ENCODE measurements around the gene DNAAF6.

DNA sequence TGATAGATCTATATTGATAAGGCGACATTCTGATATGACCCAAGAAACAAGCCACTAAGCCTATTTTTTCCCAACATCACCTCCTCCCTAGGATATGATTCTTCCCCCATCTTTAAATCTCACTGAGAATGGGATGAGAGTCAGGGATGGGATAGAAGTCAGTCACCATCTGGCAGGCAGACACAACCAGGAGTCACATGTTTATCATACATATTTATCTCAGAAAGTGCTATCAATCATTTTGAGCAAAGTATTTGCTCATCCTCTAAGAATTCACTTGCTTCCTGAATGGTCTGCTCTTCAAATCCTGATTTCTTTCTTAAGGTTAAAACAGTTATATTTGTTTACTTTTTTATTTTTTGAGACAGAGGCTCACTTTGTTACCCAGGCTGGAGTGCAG, 20.3 kb downstream of the DNAAF6 start:
- TF ChIP-seq TAF1 (conservative IDR thresholded peaks at IDR 0.05) (no peak), JUND (IDR thresholded peaks at IDR 0.05) (no peak), RXRA (IDR thresholded peaks at IDR 0.05) (no peak), RAD21 (IDR thresholded peaks at IDR 0.05) (no peak), EGR1 (IDR thresholded peaks at IDR 0.05; ENCODE audit: low read depth in 2 of 2) (no peak)
- TF ChIP-seq, protein P1, sequence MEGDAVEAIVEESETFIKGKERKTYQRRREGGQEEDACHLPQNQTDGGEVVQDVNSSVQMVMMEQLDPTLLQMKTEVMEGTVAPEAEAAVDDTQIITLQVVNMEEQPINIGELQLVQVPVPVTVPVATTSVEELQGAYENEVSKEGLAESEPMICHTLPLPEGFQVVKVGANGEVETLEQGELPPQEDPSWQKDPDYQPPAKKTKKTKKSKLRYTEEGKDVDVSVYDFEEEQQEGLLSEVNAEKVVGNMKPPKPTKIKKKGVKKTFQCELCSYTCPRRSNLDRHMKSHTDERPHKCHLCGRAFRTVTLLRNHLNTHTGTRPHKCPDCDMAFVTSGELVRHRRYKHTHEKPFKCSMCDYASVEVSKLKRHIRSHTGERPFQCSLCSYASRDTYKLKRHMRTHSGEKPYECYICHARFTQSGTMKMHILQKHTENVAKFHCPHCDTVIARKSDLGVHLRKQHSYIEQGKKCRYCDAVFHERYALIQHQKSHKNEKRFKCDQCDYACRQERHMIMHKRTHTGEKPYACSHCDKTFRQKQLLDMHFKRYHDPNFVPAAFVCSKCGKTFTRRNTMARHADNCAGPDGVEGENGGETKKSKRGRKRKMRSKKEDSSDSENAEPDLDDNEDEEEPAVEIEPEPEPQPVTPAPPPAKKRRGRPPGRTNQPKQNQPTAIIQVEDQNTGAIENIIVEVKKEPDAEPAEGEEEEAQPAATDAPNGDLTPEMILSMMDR (IDR thresholded peaks at IDR 0.05; ENCODE audit: low read depth, low read length, missing input control): no peak
- TF ChIP-seq, protein P2, sequence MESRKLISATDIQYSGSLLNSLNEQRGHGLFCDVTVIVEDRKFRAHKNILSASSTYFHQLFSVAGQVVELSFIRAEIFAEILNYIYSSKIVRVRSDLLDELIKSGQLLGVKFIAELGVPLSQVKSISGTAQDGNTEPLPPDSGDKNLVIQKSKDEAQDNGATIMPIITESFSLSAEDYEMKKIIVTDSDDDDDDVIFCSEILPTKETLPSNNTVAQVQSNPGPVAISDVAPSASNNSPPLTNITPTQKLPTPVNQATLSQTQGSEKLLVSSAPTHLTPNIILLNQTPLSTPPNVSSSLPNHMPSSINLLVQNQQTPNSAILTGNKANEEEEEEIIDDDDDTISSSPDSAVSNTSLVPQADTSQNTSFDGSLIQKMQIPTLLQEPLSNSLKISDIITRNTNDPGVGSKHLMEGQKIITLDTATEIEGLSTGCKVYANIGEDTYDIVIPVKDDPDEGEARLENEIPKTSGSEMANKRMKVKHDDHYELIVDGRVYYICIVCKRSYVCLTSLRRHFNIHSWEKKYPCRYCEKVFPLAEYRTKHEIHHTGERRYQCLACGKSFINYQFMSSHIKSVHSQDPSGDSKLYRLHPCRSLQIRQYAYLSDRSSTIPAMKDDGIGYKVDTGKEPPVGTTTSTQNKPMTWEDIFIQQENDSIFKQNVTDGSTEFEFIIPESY (IDR thresholded peaks at IDR 0.05): no peak
- TF ChIP-seq, protein P3, sequence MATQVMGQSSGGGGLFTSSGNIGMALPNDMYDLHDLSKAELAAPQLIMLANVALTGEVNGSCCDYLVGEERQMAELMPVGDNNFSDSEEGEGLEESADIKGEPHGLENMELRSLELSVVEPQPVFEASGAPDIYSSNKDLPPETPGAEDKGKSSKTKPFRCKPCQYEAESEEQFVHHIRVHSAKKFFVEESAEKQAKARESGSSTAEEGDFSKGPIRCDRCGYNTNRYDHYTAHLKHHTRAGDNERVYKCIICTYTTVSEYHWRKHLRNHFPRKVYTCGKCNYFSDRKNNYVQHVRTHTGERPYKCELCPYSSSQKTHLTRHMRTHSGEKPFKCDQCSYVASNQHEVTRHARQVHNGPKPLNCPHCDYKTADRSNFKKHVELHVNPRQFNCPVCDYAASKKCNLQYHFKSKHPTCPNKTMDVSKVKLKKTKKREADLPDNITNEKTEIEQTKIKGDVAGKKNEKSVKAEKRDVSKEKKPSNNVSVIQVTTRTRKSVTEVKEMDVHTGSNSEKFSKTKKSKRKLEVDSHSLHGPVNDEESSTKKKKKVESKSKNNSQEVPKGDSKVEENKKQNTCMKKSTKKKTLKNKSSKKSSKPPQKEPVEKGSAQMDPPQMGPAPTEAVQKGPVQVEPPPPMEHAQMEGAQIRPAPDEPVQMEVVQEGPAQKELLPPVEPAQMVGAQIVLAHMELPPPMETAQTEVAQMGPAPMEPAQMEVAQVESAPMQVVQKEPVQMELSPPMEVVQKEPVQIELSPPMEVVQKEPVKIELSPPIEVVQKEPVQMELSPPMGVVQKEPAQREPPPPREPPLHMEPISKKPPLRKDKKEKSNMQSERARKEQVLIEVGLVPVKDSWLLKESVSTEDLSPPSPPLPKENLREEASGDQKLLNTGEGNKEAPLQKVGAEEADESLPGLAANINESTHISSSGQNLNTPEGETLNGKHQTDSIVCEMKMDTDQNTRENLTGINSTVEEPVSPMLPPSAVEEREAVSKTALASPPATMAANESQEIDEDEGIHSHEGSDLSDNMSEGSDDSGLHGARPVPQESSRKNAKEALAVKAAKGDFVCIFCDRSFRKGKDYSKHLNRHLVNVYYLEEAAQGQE (IDR thresholded peaks at IDR 0.05): no peak
- TF ChIP-seq, protein P4, sequence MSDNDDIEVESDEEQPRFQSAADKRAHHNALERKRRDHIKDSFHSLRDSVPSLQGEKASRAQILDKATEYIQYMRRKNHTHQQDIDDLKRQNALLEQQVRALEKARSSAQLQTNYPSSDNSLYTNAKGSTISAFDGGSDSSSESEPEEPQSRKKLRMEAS (IDR thresholded peaks at IDR 0.05): no peak
- TF ChIP-seq, protein P5, sequence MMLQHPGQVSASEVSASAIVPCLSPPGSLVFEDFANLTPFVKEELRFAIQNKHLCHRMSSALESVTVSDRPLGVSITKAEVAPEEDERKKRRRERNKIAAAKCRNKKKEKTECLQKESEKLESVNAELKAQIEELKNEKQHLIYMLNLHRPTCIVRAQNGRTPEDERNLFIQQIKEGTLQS (IDR thresholded peaks at IDR 0.05): no peak
